ENCODE data around the gene PLPP4.

PLPP4 gene

DNA sequence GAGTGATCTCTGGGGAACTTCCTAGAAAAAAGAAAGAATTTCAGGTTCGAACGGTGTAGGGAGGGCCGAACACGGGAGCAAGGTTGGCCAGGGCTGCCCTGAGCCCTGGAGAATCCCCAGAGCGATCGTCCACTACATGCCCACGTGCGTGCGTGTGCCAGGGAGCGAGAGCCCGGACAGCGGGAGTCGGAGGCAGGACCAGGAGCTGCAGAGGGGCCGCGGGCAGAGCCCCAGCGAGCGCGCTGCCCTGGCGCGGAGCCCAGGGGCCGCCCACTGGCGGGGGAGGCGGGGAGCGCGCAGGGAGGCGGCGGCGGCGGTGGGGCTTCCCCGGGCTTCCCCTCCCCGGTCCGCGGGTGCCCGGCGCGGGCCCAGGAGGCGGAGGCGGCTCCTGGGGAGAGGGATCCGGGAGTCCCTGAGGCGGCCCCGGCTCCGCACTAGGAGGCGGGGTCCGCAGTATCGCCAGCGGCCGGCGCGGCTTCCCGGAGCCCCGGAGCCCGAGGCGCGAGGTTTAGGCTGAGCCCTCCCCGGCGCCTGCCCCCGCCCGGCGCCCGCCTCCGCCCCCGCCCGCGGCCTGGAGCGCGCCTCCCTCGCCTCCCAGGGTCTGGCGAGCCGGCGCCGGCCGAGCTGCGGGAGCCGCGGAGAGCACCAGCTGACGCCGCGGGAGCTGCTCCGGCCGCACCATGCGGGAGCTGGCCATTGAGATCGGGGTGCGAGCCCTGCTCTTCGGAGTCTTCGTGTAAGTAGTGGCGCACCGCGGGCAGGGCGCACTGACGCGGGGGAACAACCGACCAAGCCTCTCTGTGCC lies at the start of gene PLPP4:
Gene PLPP4, plus strand, starts transcription at position 602 of the 805 bp plus-strand sequence. Its CDS starts 79 bp downstream, at position 681.
- no peak for ATAC-seq

GRCh38 chr10:120409816-120410215 lies 47.2 kb upstream of the PLPP4 start:
- no peak for ATAC-seq

DNA sequence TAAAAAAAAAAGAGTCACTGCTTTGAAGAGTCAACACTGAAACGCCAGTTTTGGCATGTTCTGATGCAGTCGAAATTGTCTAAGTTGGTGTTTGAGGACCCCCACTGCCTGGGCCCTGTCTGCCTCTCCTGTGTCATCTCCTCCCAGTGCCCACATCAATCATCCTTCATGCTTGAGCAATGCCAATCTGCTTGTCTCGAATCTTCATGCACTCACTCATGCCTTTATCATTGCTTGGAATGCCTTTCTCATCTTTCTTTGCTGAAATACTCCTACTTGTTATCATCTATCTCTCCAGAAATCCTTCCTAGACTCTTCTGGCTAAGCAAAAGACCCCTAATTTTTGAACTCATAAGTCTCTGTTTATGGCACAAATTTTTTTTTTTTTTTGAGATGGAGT lies 42.1 kb upstream of the PLPP4 start:
- ATAC-seq = no peak

DNA sequence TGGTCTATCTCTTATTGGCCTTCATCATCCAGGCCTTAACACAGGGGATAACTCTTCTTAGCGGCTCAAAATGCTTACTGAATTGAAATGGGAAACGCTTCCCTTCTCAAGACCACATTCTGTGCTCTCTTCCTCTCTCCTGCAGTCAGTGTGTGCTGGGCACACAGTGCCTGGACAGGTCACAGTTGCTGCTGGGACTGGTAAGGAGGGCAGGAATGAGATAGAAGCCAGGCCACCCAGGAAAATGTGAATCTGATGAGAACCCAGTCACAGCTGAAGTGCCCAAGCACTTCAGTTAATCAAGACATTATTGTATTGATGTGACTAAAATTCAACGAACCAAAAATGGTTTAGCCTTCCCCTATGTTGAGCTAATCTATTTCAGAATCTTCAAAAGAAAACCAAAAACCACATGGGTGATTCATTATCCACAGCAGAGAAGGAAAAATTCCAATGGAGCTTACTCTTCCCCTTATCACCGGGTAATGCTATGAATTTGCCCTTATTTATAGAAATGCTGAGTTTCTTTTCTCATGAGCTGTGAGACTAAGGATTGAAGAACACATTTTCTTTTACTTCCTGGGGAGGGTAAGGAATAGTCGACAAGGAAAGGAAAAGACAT lies 41.2 kb upstream of the PLPP4 start:
- no peak for ATAC-seq

DNA sequence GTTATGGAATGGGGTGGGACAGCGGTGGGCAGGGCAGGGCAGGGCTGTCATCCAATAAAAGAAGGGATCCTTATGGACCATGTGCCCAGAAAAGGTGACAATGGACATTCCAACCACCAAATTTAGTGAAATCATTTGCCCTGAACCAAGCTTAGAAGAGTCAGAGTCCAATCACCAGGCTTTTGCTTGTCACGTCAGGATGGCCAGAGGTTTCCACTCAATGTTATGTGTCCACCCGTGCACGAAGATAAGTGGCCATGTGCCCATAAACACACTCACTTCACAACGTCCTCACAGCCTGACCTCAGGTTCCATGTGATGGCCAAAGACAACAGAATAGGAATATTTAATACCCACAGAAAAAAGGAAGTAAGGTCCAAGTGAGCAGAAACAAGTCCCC lies 36.6 kb upstream of the PLPP4 start:
- no peak for ATAC-seq

DNA sequence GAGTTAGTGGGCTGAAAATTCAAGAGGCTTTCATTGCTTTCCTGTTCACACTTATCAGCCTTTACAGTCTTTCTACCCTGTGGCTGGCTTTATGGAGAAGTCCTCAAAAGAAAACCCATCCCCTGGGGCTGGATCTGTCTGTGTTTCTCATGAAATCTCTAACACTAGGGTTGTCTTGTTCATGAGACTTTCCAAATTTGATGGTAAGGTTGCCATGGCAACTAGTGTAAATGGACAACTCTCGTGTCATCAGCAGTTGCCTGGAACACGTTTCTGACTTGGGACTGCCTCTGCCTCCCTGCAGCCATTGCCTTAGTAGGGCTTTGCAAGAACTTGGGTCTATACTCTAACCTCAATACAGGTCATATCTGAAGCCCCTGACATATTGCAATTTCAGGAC lies 35.8 kb upstream of the PLPP4 start:
- ATAC-seq = no peak

DNA sequence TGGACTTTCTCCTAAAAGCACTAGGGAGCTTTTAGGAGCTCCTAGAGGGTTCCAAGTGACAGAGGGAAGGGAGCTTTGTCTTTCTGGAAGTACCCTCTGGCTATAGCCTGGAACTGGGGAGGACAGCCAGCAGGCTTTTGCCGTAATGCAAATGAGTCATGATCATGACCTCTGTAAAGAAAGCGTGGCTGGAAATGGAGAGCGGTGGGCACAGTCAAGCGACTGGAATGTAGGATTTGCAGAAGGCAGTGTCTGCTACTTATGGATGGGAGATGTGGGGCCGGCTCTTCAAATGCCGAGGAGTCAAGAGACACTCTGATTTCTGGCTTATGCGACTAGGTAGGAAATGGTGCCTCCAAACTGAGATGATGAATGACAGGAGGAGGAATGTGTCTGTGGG lies 34.6 kb upstream of the PLPP4 start:
- no peak for ATAC-seq

DNA sequence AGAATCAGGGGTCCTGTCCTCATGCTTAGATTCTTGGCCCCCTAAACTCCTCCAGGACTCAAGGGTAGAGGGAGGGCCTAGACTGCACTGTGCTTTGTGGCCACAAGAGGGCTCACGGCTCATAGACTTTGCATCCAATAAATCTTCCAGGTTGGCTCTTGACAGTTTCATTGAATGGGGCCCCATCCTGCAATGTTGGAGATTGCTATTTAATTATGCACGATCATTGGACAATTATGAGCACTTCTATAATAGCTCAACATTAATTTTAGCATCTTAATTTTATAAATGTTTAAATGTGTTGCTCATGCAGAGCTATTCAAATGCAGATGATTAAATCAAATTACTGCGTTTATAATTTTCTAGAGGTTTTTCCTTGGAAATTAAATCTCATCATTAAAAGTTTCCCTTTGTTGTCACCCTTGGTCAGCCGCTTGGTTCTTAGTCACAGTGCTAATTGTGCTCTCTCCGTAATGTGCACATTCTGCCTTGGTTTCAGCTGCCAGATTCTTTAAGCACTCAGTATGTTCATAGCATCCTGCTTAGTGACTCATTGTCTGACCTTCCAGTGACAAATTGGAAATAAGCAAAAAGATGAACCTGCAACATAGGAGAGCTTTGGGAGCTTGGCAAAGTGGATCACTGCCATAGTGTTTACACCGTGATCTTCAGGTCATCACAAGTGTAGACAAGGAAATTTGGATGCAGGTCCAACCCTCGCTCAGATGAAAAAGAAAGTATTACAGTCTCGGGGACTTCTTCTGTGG lies 33.4 kb upstream of the PLPP4 start:
- no peak for ATAC-seq

DNA sequence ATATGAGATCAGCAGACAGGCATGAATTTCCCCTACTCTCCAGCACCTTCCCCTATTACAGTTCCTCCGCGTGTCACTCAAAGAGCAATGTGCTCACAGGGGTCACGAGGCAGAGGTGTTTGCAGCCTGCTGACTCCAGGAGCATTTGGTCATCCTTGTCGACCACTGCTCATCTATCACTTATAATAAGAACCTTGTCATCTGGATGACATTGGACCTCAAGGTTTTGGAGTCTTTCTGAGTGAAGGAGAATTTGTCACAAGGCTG lies 32.9 kb upstream of the PLPP4 start:
- no peak for ATAC-seq

DNA sequence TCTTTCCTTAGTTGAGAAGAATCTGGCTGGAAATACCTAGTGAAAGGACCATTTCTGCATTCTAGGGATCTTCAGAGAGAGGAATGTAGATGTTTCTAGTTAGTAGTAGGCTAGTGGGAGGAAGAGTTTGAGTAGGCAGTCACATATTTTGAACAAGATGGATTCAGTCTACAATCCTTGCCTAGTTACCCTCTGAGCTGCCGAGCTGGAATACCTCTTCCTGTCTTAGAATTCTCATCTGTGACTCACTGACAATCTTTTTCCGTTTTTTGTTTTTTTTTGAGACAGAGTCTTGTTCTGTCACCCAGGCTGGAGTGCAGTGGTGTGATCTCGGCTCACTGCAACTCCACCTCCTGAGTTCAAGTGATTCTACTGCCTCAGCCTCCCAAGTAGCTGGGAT lies 30.7 kb upstream of the PLPP4 start:
- no peak for ATAC-seq

- no peak for ATAC-seq
Measured at GRCh38 chr10:120428754-120429153, 28.3 kb upstream of the PLPP4 start.

DNA sequence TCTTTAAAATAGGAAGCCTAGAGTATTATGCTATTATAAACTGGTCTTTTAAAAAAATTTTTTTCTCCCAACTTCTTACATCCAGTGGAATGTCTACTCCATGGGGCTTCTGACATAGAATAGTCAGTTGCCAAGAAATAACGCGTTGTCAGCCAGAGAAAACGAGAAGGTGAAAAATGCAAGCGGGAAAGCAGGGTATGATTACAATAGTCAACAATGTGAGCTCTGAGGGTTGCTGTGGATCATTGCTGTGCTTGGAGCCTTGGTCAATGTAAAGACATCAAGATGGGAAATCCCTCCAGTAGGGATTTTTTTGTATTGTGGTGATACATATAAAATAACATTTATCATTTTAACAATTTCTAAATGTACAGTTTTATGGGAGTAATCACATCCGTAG lies 27.6 kb upstream of the PLPP4 start:
- ATAC-seq = no peak

- no peak for ATAC-seq
Measured at GRCh38 chr10:120431251-120431651, 25.8 kb upstream of the PLPP4 start.

- ATAC-seq = no peak
Measured at GRCh38 chr10:120432209-120432608, 24.8 kb upstream of the PLPP4 start.

GRCh38 chr10:120433141-120433540 lies 23.9 kb upstream of the PLPP4 start:
- ATAC-seq = no peak

- no peak for ATAC-seq
Measured at GRCh38 chr10:120436439-120437112, 20.5 kb upstream of the PLPP4 start.

DNA sequence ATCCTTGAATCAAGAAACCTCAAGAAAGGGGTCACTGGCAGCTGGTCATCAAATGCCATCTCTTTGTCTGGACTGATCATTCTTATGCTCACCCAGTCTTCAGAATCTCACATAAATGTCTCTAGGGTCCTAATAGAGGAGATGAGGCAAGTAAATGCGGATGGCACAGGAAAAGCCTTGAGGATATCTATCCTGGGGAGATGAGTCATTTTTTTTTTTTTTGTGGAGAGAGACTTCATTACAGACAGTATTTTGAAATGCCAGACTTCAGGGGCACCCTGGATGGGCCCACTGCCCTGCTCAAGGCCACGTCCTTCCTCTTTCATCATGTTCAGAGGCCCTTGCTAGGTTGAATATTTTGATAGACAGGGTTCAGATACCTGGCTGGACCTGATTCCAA lies 19.5 kb upstream of the PLPP4 start:
- ATAC-seq = no peak

DNA sequence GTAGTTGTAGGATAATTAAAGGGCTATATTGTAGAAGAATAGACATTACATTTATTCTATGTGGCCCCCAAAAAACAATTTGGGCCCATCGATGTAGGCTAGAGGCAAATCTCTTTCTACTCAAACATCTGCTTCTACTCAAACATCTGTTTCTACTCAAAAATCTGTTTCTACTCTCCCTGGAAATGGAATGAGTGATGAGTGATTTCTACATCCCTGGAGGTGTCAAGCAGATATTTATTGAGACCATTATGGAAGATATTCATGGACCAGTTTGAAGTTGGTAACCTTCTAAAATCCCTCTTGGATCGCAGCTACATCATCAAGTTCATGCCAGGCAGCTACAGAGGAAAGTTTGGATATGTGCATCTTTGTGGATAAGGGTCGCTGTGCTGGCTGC lies 5.1 kb upstream of the PLPP4 start:
- ATAC-seq = no peak

DNA sequence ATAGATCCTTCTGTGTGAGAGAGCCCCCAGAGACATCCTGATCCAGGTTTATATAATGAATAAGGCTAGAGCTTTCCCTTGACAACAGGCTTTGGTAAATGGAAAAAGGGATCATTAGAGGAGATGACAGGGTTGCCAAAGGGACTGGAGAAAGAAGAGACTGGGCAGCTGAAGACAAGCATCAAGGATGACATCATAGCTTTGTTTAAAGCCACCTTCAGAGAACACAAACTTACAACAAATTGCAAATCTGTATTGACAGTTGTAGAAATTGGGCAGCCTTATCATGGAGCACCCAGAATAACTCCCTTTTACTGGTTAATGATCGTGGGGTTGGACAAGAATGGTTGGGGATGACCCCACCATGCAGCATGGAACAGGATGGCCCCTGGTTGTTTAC lies 3.7 kb upstream of the PLPP4 start:
- ATAC-seq = no peak

DNA sequence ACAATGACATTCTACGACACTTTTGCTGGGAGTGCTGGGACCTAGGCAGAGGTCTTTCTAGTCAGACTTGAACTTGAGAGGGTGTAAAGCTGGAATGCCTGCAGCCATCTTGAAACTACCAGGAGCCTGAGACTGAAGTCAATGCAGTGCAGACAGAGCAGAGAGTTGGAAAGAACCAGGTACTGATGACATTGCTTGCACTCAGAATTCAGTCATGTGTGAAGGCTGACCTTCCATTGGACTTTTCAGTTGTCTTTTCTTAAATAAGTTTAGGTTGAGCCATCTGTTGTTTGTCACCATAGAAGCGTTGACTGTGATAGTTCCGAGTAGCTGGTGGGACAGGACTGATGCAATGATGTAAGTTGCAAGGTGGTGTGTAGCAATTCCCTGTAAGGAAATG lies 3.1 kb upstream of the PLPP4 start:
- ATAC-seq = no peak

GRCh38 chr10:120455004-120455403 lies 2.0 kb upstream of the PLPP4 start:
- no peak for ATAC-seq

DNA sequence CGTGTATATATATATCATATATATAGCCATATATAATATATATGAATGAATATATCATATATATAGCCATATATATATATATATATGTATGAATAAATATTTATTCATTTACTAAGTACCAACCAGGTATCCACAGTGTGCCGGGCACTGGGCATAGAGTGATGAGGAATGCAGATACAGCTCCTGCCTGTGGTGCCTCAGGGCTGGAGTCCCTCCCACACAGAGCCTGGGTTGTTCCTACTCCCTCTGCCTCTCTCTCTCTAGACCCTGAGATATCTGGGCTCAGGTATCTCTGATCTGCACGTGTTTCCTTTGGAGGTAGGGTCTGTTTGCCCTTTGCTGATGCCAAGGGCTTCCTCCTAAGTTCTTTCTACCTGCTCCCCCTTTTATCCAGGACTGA lies 1.4 kb upstream of the PLPP4 start:
- no peak for ATAC-seq

GRCh38 chr10:120456143-120456625 lies 843 bp upstream of the PLPP4 start:
- no peak for ATAC-seq
